DMS153 (cell line): ENCODE data around the gene DPT.

Source experiments
- DNase-seq: peaks from one replicate; lab custom pipeline; 2025; lab: John Stamatoyannopoulos, UW

DPT gene

GRCh38 chr1:168735974-168736373 is 7.0 kb upstream of the DPT start:
- DNase-seq: no peak

GRCh38 chr1:168734946-168735345 is 5.9 kb upstream of the DPT start:
- no peak for DNase-seq

- DNase-seq: no peak
Observed at GRCh38 chr1:168734271-168734670, 5.3 kb upstream of the DPT start.

GRCh38 chr1:168733241-168733640 is 4.2 kb upstream of the DPT start:
- DNase-seq: no peak

GRCh38 chr1:168732736-168733135 is 3.7 kb upstream of the DPT start:
- peak; percentile 39 for DNase-seq

GRCh38 chr1:168731244-168731953 is 2.4 kb upstream of the DPT start:
- DNase-seq: no peak

GRCh38 chr1:168729405-168729802 is 398 bp upstream of the DPT start:
- DNase-seq: no peak

- DNase-seq: no peak
Observed at GRCh38 chr1:168726719-168727118, 2.3 kb downstream of the DPT start.

GRCh38 chr1:168726281-168726680 is 2.7 kb downstream of the DPT start:
- DNase-seq: no peak

- DNase-seq: no peak
Observed at GRCh38 chr1:168725831-168726230, 3.2 kb downstream of the DPT start.

- no peak for DNase-seq
Observed at GRCh38 chr1:168725060-168725459, 3.9 kb downstream of the DPT start.

GRCh38 chr1:168723000-168723399 is 6.0 kb downstream of the DPT start:
- DNase-seq: no peak

- no peak for DNase-seq
Observed at GRCh38 chr1:168720839-168721238, 8.2 kb downstream of the DPT start.

- DNase-seq: no peak
Observed at GRCh38 chr1:168719306-168720111, 9.5 kb downstream of the DPT start.

GRCh38 chr1:168717906-168718891 is 10.8 kb downstream of the DPT start:
- no peak for DNase-seq

GRCh38 chr1:168714012-168714411 is 15.0 kb downstream of the DPT start:
- DNase-seq: peak; percentile 18

- DNase-seq: peak; percentile 46
Observed at GRCh38 chr1:168709405-168710363, 19.3 kb downstream of the DPT start.

GRCh38 chr1:168708698-168709404 is 20.2 kb downstream of the DPT start:
- no peak for DNase-seq

GRCh38 chr1:168706391-168706992 is 22.5 kb downstream of the DPT start:
- DNase-seq: no peak
